Vagina (tissue), 2 donors: Measurements from ENCODE around the gene RGS14.
"Not testable (repeated sequence)": the region's sequence is repeated elsewhere in the genome, so short reads cannot be mapped to it uniquely, and the experiment has no call there.

ENCODE experiments used
- CTCF ChIP-seq, 3 experiments: fragments of 450-650 bp in 2 of 3; fragments of 200-600 bp in 1 of 3; sonication (generic) in 1 of 3; IDR thresholded peaks; one replicate each; pipeline ENCODE4 v1.5.1; 2017 to 2019; ENCODE audit warnings: antibody characterized with exemption in 3 of 3, mild to moderate bottlenecking in 2 of 3, moderate library complexity in 2 of 3
- POLR2A ChIP-seq, 2 donors: fragments of 450-650 bp; IDR thresholded peaks; one replicate each; pipeline ENCODE4 v1.6.1; 2017; ENCODE audit warnings: antibody characterized with exemption in 2 of 2, mild to moderate bottlenecking in 2 of 2, moderate library complexity in 2 of 2

- not testable (repeated sequence) for TF ChIP-seq CTCF, POLR2A (IDR thresholded peaks at IDR 0.05)
Measured at GRCh38 chr5:177420472-177420871, 62.7 kb downstream of the RGS14 start.
